Right lung (tissue), 5 donors: ENCODE measurements around the gene FGF19. TPM values are rescaled to one million over a fixed set of nuclear protein-coding genes. Genes with fewer than 3 reads are reported as not detected.

Experiments used
- DNase-seq, 2 donors: peaks; one replicate each; pipeline ENCODE4 v3.0.0-alpha.2; 2013
- polyA plus RNA-seq, 5 donors: library from polyadenylated mRNA; unstranded; fragments of 120-200 nt; gene quantifications; one replicate each; pipeline versions ENCODE4 v1.2.1 to v1.2.3, GENCODE V29; 2013; ENCODE audit warnings: inconsistent platforms in 1 of 5, low replicate concordance in 1 of 5; ENCODE audit not compliant: insufficient read length in 5 of 5, insufficient read depth in 1 of 5

FGF19 gene
- polyA plus RNA-seq, 5 donors, result 0.06 to 0.24 (median 0.10) TPM; not detected in 1

DNA sequence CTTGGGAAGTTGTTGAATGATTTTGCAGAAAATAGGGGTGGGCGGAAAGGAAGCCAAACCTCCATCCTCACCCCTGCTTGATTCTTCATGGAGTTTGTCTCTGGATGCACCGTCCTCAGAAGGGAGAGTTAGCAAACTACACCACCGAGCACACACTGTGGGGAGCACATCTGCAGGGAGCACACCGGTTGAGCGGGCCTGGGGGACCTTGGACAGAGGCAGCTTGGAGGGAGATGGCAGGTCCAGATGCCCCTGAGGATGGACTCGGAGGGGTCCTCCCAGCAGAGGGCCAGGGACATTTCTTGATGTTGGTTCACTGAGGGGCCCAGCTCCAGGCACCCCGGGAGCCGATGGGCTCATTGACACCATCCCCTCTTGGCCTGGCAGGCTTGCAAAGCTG lies 15.1 kb upstream of the FGF19 start:
- DNase-seq, result no peak

- no peak for DNase-seq
Observed at GRCh38 chr11:69718147-69718546, 14.3 kb upstream of the FGF19 start.

GRCh38 chr11:69716891-69717747 lies 13.3 kb upstream of the FGF19 start:
- DNase-seq, result no peak

GRCh38 chr11:69716099-69716498 lies 12.3 kb upstream of the FGF19 start:
- no peak for DNase-seq

- no peak for DNase-seq
Observed at GRCh38 chr11:69715446-69715845, 11.6 kb upstream of the FGF19 start.

GRCh38 chr11:69711822-69712801 lies 8.3 kb upstream of the FGF19 start:
- no peak for DNase-seq

- no peak for DNase-seq
Observed at GRCh38 chr11:69708736-69709401, 5.0 kb upstream of the FGF19 start.

- DNase-seq, result no peak
Observed at GRCh38 chr11:69707176-69707575, 3.4 kb upstream of the FGF19 start.

GRCh38 chr11:69705901-69706787 lies 2.3 kb upstream of the FGF19 start:
- DNase-seq, result no peak

DNA sequence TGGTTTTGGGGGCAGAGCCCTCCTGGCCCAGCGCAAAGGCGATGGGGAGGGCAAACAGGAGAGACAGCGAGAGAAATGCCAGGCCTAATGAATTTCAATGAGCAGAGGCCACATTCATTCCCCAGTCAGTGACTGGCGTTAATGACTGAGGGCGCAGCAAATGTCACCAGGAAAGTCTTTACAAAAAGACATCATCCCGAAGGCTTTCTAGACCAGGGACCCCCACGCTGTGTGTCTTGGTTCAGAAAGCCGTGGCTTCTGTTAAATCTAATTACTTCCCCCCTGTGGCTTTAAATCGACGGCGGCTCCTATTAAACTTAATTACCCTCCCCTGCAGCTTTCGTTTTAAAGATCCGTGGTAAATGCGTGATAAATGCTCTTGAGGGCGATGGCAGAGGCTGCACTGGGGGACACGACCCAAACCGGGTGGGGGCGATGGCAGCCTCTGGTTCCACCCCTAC lies 1.6 kb upstream of the FGF19 start:
- DNase-seq, result no peak

DNA sequence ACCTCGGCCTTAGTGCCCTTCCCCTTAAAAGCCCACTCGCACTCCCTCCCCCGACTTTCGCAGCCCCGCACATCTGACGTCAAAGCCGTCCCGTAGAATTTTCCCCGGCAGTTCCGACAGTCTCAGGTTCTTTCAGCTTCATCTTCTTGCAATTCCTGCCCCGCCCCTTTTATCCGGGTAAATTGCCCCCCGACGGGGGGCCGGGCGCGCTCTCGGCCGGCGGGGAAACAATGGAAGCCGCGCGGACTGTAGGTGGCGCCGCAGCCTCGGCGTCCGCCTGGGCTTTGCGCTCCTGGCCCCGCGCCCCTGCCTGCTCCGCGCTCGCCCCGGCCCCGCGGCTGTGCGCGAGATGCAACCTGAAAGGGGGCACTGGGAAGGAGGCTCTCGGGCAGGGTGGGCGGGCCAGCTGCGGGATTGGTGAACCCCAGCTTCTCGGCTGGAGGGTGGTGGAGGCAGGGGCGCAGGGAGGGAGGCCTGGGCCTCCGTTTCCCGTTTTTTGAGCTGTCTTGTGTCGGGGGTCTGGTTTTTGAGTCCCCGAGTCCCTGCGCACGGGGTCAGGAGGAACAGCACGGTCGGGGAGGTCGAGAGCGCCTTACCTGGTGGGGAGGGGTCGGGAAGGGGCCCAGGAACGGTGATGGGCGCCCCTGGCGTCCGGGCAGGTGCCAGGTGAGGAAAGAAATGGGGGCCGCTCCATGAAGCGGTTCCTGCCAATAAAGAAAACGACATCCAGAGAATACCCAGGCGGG lies 859 bp upstream of the FGF19 start:
- no peak for DNase-seq

- DNase-seq, result no peak
Observed at GRCh38 chr11:69703453-69703767, 412 bp downstream of the FGF19 start.

DNA sequence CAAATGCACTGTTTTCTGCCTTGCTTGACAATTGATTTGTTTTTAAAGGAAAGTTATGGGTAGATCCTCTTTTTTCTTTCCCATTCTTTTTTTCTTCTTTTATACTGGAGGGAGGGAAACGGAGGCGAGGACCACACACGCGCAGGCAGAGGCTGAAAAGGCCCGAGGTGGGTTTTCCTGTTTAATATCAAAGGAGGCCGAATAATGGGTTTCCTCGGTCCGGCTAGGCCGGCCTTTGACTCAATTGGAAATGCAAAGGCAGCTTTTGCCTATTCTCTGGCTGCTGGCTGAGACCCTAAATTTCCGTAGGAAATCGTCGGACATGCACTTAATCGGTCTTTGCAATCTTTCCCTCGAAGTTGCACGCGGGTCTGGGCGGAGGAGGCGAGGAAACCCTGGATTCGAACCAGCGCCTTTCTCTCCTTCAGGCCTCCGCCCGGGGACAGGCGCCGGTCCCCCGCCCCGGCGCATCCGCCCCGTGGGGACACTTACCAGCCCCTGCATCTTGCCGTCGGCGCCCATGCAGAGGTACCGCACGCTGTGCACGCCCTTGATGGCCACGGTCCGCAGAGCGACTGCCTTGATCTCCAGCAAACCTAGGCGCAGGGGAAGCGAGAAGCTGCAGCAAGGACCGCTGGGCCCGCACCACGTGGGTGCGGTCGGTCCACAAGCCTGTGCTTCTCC lies 911 bp downstream of the FGF19 start:
- no peak for DNase-seq

DNA sequence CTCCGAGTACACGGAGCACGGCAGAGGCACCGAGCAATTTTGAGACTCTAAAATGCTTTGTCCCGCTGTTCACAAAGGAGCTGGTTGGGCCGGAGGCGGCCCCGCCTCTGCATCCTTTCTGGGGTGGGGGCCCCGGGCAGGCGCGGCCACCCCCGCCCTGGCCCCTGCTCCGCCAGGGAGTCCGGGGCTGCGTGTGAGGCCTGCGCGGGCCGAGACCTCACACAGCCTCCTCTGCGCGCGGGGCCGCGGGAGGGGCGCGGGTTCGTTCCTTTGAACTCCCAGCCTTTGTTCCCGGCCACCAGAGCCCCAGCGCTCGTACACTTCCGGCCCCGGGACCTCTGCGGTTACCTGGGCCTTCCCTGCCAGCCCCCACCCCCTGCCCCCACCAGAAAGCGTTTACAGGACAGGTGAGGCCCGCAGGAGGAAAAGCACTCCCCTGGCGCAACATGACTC lies 1.6 kb downstream of the FGF19 start:
- DNase-seq, result no peak

- DNase-seq, result peak; percentile 88 to 89
Observed at GRCh38 chr11:69700278-69701140, 3.3 kb downstream of the FGF19 start.

GRCh38 chr11:69699213-69699612 lies 4.6 kb downstream of the FGF19 start:
- no peak for DNase-seq

DNA sequence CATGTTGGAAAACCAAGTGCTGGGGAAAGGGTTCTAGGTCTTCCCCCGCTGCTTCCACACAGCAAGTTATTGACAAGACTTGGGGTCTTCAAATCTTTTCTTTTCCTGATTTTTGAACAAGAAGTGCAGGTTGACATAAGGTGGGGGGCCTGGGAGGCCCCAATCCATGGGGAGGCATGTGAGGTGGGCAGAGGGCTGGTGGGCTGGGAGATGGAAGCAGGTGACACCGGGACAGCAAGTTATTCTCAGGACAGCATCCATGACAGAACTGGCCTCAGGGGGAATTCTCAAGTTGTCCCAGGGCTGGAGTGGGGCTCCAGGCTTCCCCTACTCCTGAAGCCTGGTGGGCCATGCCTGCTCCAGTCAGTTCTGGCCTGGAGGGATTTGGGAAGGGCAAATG lies 5.5 kb downstream of the FGF19 start:
- DNase-seq, result no peak

- no peak for DNase-seq
Observed at GRCh38 chr11:69697861-69698260, 6.0 kb downstream of the FGF19 start.

DNA sequence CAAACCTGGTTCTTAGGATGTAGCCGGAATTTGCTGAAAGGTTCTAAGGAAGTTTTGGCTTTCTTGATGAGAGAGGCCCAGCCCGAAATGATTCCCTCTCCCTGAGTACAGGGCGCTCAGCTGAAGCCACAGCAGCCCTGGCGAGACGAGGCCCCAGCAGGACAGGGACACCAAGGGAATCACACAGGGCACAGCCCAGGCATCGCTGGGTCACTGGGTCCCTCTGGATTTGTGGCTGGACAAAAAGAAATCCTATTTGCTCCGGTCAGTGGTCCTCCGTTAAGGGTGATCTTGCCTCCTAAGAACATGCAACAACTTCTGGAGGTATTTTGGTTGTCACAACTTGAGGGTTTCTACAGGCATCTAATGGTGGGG lies 6.4 kb downstream of the FGF19 start:
- DNase-seq, result no peak
